Cardiac septum (tissue), 1 donor: Measurements from ENCODE around the gene B3GAT3. TPM values are rescaled to one million over a fixed set of nuclear protein-coding genes. Genes with fewer than 3 reads are reported as not detected.
A peak's percentile ranks its signal among the peaks of the same experiment; 100 is the strongest.
"Not testable (repeated sequence)": the region's sequence is repeated elsewhere in the genome, so short reads cannot be mapped to it uniquely, and the experiment has no call there.

Experiments
- DNase-seq: peaks from one replicate; pipeline ENCODE4 v3.0.0-alpha.2; 2020; ENCODE audit warnings: low spot score
- intact Hi-C: fragments of 100-400 bp; cut with DNase I; formaldehyde crosslinking; loops from one replicate; pipeline ENCODE4 v1.14.0; 2022
- total RNA-seq: library from RNA; stranded (reverse); fragmentation: NEBNext Ultra II Directional; extraction: Animal tissue kit (Norgen Biotek cat#: 25700); gene quantifications from one replicate; pipeline ENCODE4 v1.2.1, GENCODE V29; 2021
- donor health status: DM: no; HTN: no; CAD: no.

B3GAT3 gene
- total RNA-seq, 1 donor from 2014 or later = 16.0 TPM

- DNase-seq = no peak
- intact Hi-C loops = loop anchor here (2.0 kb wide), 2 partner anchors 18 to 24 kb away; partner anchors contain the start of genes C11orf98 and CSKMT
These were observed 25.2 kb upstream of the B3GAT3 start for GRCh38 chr11:62646825-62647608.

GRCh38 chr11:62645946-62646824 lies 24.4 kb upstream of the B3GAT3 start, which contains the start of gene GANAB:
Gene GANAB (minus strand): TSS chr11:62646613. CDS start chr11:62646599, 14 bp downstream.
- peak; percentile 100 for DNase-seq
- intact Hi-C loops = loop anchor here (2.0 kb wide), 2 partner anchors 19 to 23 kb away; partner anchors contain the start of genes C11orf98 and CSKMT

DNA sequence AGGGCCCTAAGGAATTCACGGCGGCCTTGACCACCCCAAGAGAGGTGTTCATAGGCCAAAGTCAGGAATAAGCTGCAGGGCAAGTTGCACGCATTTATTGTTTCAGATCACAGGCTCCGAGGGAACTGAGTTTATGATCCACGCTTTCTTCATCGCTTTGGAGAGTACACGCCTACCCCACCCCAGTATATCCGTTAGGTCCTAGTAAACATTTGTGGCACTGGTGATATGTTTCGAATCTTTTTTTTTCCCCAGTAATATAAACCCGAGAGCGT lies 23.8 kb upstream of the B3GAT3 start:
- DNase-seq = no peak
- intact Hi-C loops = no loop called here

- intact Hi-C loops = no loop called here
- DNase-seq = no peak
These were observed 22.4 kb upstream of the B3GAT3 start for GRCh38 chr11:62644220-62644619.

- no peak for DNase-seq
These were observed 10.7 kb upstream of the B3GAT3 start for GRCh38 chr11:62632492-62632891.

DNA sequence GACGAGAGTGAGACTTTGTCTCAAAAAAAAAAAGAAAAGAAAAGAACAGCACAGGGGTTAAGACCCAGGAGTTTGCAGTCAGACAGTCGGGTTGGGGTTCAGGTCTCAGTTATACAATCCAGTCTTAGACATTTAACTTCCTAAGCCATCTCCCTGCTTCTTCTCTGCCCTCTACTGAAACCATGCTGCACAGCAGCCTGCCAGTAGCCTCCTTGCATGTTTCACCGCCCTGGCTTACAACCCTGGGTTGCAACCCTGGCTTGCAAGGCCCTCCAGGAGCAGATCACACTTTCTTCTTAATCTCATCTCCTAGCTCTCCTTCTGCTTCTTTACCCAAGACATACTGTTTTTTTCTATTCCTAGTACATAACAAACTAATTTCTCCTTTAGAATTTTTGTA lies 5.9 kb upstream of the B3GAT3 start:
- intact Hi-C loops = no loop called here
- DNase-seq = no peak

More at GRCh38 chr11:62632492-62632891, 10.7 kb upstream of the B3GAT3 start:
- intact Hi-C loops = loop anchor here (10.0 kb wide), 1 partner anchor 382 kb away; the partner anchor contains the start of gene SLC22A8

DNA sequence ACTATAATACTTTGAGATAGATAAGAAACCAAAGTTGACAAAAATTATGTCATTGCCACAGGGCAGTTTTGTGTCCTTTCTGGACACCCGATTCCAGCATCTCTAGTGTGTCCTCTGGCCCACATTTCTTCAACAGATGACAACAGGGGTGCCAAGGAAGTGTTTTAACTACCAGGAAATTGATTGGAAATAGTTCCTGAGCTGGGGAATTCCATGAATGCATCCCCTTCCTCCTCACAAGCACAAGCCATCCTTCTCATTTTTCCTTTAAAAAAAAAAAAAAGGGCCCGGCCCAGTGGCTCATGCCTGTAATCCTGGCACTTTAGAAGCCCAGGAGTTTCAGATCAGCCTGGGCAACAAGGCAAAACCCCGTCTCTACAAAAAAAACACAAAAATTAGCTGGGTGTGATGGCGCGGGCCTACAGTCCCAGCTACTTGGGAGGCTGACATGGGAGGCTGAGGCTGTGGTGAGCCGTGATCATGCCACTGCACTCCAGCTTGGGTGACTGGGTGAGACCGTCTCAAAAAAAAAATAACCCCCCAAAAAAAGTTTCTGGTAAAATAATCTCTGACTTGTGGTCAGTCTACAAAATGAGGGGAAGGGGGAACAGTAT lies 797 bp upstream of the B3GAT3 start:
- intact Hi-C loops = loop anchor here (2.0 kb wide), 1 partner anchor 24 kb away; the partner anchor contains the start of gene GANAB
- no peak for DNase-seq

- intact Hi-C loops = no loop called here
- DNase-seq = no peak
These were observed 689 bp downstream of the B3GAT3 start for GRCh38 chr11:62621027-62621566.

DNA sequence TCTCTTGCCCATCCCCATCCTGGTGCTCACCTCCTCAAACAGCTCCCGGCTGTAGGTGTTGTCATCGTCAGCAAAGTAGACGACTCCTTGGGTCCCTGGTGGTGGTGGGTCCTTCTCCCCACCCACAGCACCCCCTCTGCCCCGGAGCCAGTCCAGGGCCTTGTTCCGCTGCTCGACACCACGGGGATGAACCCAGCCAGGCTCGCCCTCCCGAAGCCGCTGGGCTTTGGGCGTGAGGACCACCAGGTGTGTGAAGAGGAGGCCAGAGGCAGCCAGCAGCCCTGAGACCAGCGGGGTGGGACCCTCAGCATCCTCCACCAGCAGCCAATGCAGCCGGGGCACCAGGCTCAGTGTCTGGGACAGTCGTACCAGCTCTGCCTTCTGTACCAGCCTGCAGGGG lies 4.8 kb downstream of the B3GAT3 start:
- DNase-seq, intact Hi-C loops: not testable (repeated sequence)

GRCh38 chr11:62615521-62615920 lies 6.3 kb downstream of the B3GAT3 start:
- DNase-seq = no peak
- intact Hi-C loops = no loop called here

DNA sequence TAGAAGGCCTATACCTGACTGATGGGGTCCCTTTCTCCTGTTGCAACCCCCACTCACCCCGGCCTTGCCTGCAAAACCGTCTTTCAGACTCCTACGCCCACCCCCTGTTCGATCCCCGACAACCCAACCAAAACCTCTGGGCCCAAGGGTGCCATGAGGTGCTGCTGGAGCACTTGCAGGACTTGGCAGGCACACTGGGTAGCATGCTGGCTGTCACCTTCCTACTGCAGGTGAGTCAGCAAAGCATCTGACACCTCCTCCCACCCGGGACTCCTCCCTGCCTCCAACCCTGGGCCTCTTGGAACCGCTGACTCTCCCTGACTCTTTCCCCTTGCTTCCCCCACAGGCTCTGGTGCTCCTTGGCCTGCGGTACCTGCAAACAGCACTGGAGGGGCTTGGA lies 7.5 kb downstream of the B3GAT3 start:
- no peak for DNase-seq
- intact Hi-C loops = no loop called here

DNA sequence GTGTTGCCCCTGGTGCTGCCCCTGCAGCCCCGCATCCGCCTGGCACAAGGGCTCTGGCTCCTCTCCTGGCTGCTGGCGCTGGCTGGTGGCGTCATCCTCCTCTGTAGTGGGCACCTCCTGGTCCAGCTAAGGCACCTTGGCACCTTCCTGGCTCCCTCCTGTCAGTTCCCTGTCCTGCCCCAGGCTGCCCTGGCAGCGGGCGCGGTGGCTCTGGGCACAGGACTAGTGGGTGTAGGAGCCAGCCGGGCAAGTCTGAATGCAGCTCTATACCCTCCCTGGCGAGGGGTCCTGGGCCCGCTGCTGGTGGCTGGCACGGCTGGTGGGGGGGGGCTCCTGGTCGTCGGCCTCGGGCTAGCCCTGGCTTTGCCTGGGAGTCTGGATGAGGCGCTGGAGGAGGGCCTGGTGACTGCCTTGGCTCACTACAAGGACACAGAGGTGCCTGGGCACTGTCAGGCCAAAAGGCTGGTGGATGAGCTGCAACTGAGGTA lies 8.5 kb downstream of the B3GAT3 start:
- intact Hi-C loops = no loop called here
- DNase-seq = peak; percentile 79

GRCh38 chr11:62612366-62613290 lies 9.2 kb downstream of the B3GAT3 start, which contains the start of the genes EML3 and ROM1:
Gene EML3 (minus strand): TSS chr11:62612775. CDS start chr11:62612457, 318 bp downstream.
Gene ROM1 (plus strand): TSS chr11:62613257. CDS start chr11:62613282, 25 bp downstream.
- DNase-seq = peak; percentile 95
- intact Hi-C loops = no loop called here

- intact Hi-C loops = no loop called here
These were observed 10.0 kb downstream of the B3GAT3 start for GRCh38 chr11:62611705-62612365.

GRCh38 chr11:62610814-62611704 lies 10.7 kb downstream of the B3GAT3 start:
- no peak for DNase-seq
- intact Hi-C loops = no loop called here

More at GRCh38 chr11:62611705-62612365, 10.0 kb downstream of the B3GAT3 start:
- peak; percentile 78 for DNase-seq

DNA sequence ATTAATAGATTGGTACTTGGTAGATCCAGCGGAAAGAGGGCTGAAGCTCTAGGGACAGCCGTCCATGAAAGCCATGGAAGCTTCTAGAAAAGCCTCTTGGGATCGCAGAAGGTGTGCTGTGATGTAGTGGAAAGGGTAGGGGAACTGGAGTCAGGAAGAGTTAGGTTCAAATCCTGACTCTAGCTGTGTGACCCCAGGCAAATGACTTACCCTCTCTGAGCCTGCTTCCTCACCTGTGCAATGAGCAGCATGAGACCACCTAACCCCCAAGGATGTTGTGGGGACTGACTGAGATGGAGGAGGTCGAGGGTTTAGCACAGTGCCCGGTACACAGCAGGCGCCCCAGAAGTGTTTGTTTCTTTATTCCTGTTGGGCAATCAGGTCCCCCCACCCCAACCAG lies 11.4 kb downstream of the B3GAT3 start:
- intact Hi-C loops = no loop called here
- DNase-seq = no peak

GRCh38 chr11:62608776-62609175 lies 13.0 kb downstream of the B3GAT3 start:
- DNase-seq = no peak
- intact Hi-C loops = no loop called here
